Trophoblast cell (in vitro differentiated cells and primary cell): ENCODE data around the gene SERTM1.
A peak's percentile ranks its signal among the peaks of the same experiment; 100 is the strongest.

Source experiments
- DNase-seq, 2 donors: peaks; one replicate each; pipeline ENCODE4 v3.0.0-alpha.2; 2016
- H2AFZ ChIP-seq: 2 replicates; pipeline ENCODE4 v1.6.1; 2013; ENCODE audit warnings: low read length, moderate library complexity, mild to moderate bottlenecking; ENCODE audit not compliant: insufficient read depth, poor library complexity
- H2AK5ac ChIP-seq: 2 replicates; pipeline ENCODE4 v1.6.1; 2013; ENCODE audit warnings: mild to moderate bottlenecking, low read length
- H2BK120ac ChIP-seq: 2 replicates; pipeline ENCODE4 v1.6.1; 2013; ENCODE audit warnings: low read length, mild to moderate bottlenecking, moderate library complexity; ENCODE audit not compliant: insufficient read depth, poor library complexity
- H2BK12ac ChIP-seq: 2 replicates; pipeline ENCODE4 v1.6.1; 2013; ENCODE audit warnings: mild to moderate bottlenecking, low read length, moderate library complexity
- H2BK5ac ChIP-seq: 2 replicates; pipeline ENCODE4 v1.6.1; 2013; ENCODE audit warnings: low read length, low read depth, moderate library complexity, mild to moderate bottlenecking; ENCODE audit not compliant: poor library complexity
- H3K14ac ChIP-seq: 2 replicates; pipeline ENCODE4 v1.6.1; 2013; ENCODE audit warnings: mild to moderate bottlenecking, low read length
- H3K18ac ChIP-seq: 2 replicates; pipeline ENCODE4 v1.6.1; 2013; ENCODE audit warnings: mild to moderate bottlenecking, low read length
- H3K23ac ChIP-seq: 2 replicates; pipeline ENCODE4 v1.6.1; 2013; ENCODE audit warnings: low read length
- H3K27ac ChIP-seq: 2 replicates; pipeline ENCODE4 v1.5.1; 2013; ENCODE audit warnings: low read depth, mild to moderate bottlenecking, inconsistent platforms, low read length, moderate library complexity
- H3K27me3 ChIP-seq: 2 replicates; pipeline ENCODE4 v1.6.1; 2013; ENCODE audit warnings: inconsistent platforms, mild to moderate bottlenecking, low read length, moderate library complexity; ENCODE audit not compliant: insufficient read depth
- H3K36me3 ChIP-seq, 2 experiments: 1 replicate in 1 of 2; 2 replicates in 1 of 2; pipeline ENCODE4 v1.6.1; 2013; ENCODE audit warnings: low read length in 2 of 2, mild to moderate bottlenecking in 2 of 2, moderate library complexity in 1 of 2; ENCODE audit not compliant: insufficient read depth in 2 of 2, control insufficient read depth in 1 of 2
- H3K4ac ChIP-seq: 2 replicates; pipeline ENCODE4 v1.6.1; 2013; ENCODE audit warnings: low read depth, mild to moderate bottlenecking, low read length, moderate library complexity
- H3K4me1 ChIP-seq, 2 experiments: 1 replicate in 1 of 2; 2 replicates in 1 of 2; pipeline ENCODE4 v1.6.1; 2013; ENCODE audit warnings: low read length in 2 of 2, mild to moderate bottlenecking in 2 of 2, moderate library complexity in 1 of 2; ENCODE audit not compliant: insufficient read depth in 2 of 2, control insufficient read depth in 1 of 2
- H3K4me2 ChIP-seq: 2 replicates; pipeline ENCODE4 v1.6.1; 2013; ENCODE audit warnings: inconsistent platforms, mild to moderate bottlenecking, low read length, moderate library complexity
- H3K4me3 ChIP-seq: 2 replicates; pipeline ENCODE4 v1.5.1; 2013; ENCODE audit warnings: mild to moderate bottlenecking, low read depth, low read length, inconsistent platforms
- H3K79me1 ChIP-seq: one replicate; pipeline ENCODE4 v1.6.1; 2013; ENCODE audit warnings: low read length
- H3K79me2 ChIP-seq: 2 replicates; pipeline ENCODE4 v1.6.1; 2013; ENCODE audit warnings: low read length, mild to moderate bottlenecking; ENCODE audit not compliant: control insufficient read depth, insufficient read depth, poor library complexity
- H3K9ac ChIP-seq: 2 replicates; pipeline ENCODE4 v1.6.1; 2013; ENCODE audit warnings: mild to moderate bottlenecking, low read length
- H3K9me3 ChIP-seq: 2 replicates; pipeline ENCODE4 v1.6.1; 2013; ENCODE audit warnings: low read depth, mild to moderate bottlenecking, control low read depth, inconsistent platforms, low read length; ENCODE audit not compliant: insufficient read depth
- H4K12ac ChIP-seq: 2 replicates; pipeline ENCODE4 v1.6.1; 2013; ENCODE audit warnings: low read depth, mild to moderate bottlenecking, low read length, moderate library complexity
- H4K8ac ChIP-seq: 2 replicates; pipeline ENCODE4 v1.6.1; 2013; ENCODE audit warnings: low read depth, mild to moderate bottlenecking, low read length, moderate library complexity
- H4K91ac ChIP-seq: one replicate; pipeline ENCODE4 v1.6.1; 2013; ENCODE audit warnings: low read depth, mild to moderate bottlenecking, low read length, moderate library complexity
- WGBS: extraction: QIAGEN DNeasy Blood & Tissue Kit; methylation state at CpG from one replicate; pipeline ENCODE4 v1.1.7; 2013; ENCODE audit warnings: missing lambda C conversion rate; ENCODE audit not compliant: insufficient read length, insufficient coverage; ENCODE audit errors: extremely low coverage; 5-methylcytosine and 5-hydroxymethylcytosine counted together

Gene SERTM1

DNA sequence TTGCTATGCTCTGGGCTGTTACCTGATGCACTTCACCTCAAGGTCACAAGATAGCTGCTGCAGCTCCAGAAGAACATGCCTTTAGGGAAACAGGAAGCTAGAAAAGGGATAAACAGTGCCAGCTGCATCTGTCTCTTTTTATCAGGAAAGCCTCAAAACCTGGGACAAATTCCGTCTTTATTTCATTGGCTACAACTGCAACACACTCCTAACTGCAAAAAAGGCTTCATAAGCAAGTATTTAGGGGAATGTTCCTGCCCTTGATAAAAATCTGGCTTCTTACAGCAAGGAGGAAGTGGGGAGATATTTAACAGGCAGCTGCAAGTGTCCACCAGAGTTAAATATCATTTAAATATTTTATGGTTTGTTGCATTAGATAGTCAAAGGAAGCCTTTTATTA is 34.2 kb upstream of the SERTM1 start:
- no peak for DNase-seq
- no peak overlapping the region for H2AK5ac ChIP-seq
- no peak overlapping the region for H3K4me2 ChIP-seq
- peak overlapping the region; percentile 6 for H3K9ac ChIP-seq
- H2BK12ac ChIP-seq, result no peak overlapping the region
- H3K4me1 ChIP-seq, result peaks cover 0 to 2% of the 10 kb centered on the region in 2 experiments
- no peak overlapping the region for H3K14ac ChIP-seq
- no peaks in the 10 kb centered on the region for H3K36me3 ChIP-seq
- no peak overlapping the region for H3K27ac ChIP-seq
- no peaks in the 10 kb centered on the region for H3K79me2 ChIP-seq
- no peak overlapping the region for H3K23ac ChIP-seq
- H3K79me1 ChIP-seq, result no peaks in the 10 kb centered on the region
- H4K91ac ChIP-seq, result no peak overlapping the region
- no peak overlapping the region for H3K4ac ChIP-seq
- no peak overlapping the region for H3K4me3 ChIP-seq
- no peak overlapping the region for H2BK120ac ChIP-seq
- H2BK5ac ChIP-seq, result no peak overlapping the region
- H3K18ac ChIP-seq, result no peak overlapping the region
- no peak overlapping the region for H4K12ac ChIP-seq
- no peak overlapping the region for H2AFZ ChIP-seq
- H3K9me3 ChIP-seq, result peaks cover 5% of the 10 kb centered on the region
- no peaks in the 10 kb centered on the region for H3K27me3 ChIP-seq
- no CpG with 5 or more reads among the region's 1 CpG for WGBS
- H4K8ac ChIP-seq, result no peak overlapping the region

DNA sequence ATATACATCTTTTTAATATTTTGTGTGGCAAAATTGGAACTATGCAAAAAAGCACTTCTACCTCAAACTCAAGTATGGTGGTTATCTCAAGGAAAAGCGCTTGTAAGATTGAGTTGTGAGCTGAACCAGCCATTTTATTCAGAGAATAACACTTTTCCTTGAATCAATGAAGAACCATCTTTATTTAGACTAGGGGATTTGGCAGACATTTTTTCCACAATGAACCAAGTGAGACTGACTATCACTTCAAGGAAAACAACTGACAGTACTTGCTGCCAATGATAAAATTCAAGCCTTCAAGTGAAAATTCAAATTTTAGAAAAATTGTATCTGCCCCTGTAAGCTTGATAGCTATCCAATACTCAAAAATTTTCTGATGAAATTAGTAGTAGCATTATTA is 23.2 kb upstream of the SERTM1 start:
- no peak overlapping the region for H2AFZ ChIP-seq
- no peak overlapping the region for H4K8ac ChIP-seq
- H2AK5ac ChIP-seq, result no peak overlapping the region
- H2BK12ac ChIP-seq, result no peak overlapping the region
- H3K4me2 ChIP-seq, result no peak overlapping the region
- H3K4me3 ChIP-seq, result no peak overlapping the region
- no peak for DNase-seq
- no peaks in the 10 kb centered on the region for H3K27me3 ChIP-seq
- H3K4me1 ChIP-seq, result no peaks in the 10 kb centered on the region
- H3K36me3 ChIP-seq, result no peaks in the 10 kb centered on the region
- no peak overlapping the region for H3K18ac ChIP-seq
- H3K4ac ChIP-seq, result no peak overlapping the region
- no peak overlapping the region for H3K27ac ChIP-seq
- H3K79me2 ChIP-seq, result no peaks in the 10 kb centered on the region
- H3K14ac ChIP-seq, result no peak overlapping the region
- no peaks in the 10 kb centered on the region for H3K79me1 ChIP-seq
- no peak overlapping the region for H3K23ac ChIP-seq
- no peak overlapping the region for H4K12ac ChIP-seq
- WGBS, result no CpG with 5 or more reads among the region's 1 CpG
- H4K91ac ChIP-seq, result no peak overlapping the region
- H3K9me3 ChIP-seq, result no peaks in the 10 kb centered on the region
- H2BK5ac ChIP-seq, result no peak overlapping the region
- no peak overlapping the region for H3K9ac ChIP-seq
- no peak overlapping the region for H2BK120ac ChIP-seq

DNA sequence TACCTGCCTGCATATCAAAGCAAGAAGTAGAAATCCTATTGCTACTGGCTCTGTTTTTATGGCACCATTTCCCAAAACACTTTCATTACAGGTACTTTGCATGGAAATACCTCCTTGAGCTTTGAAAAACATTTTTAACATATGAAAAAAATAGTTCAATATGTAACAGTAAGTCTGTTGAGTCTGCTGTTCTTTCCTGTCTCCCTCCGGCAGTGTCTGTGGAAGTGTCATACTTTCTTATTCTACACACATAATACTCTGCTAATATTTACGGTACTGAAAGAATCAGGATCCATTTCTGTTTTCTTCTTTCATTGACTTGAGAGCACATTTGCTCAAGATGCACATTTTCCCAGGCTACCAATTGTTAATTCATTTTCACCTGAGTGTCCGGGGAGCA is 8.2 kb upstream of the SERTM1 start:
- Histone ChIP-seq H3K18ac (no peak overlapping the region), H3K9me3 (no peaks in the 10 kb centered on the region), H3K4me2 (no peak overlapping the region), H3K27me3 (no peaks in the 10 kb centered on the region), H3K79me2 (peaks cover 1% of the 10 kb centered on the region), H2AFZ (no peak overlapping the region), H2AK5ac (no peak overlapping the region), H3K14ac (no peak overlapping the region), H3K4ac (no peak overlapping the region), H2BK12ac (no peak overlapping the region), H3K79me1 (no peaks in the 10 kb centered on the region), H2BK120ac (no peak overlapping the region), H2BK5ac (no peak overlapping the region), H3K27ac (no peak overlapping the region), H3K23ac (no peak overlapping the region), H4K12ac (no peak overlapping the region), H3K4me1 (no peaks in the 10 kb centered on the region), H3K4me3 (no peak overlapping the region), H3K36me3 (no peaks in the 10 kb centered on the region), H4K91ac (no peak overlapping the region), H4K8ac (no peak overlapping the region), H3K9ac (no peak overlapping the region)
- no CpG with 5 or more reads among the region's 3 CpGs for WGBS
- DNase-seq, result no peak

DNA sequence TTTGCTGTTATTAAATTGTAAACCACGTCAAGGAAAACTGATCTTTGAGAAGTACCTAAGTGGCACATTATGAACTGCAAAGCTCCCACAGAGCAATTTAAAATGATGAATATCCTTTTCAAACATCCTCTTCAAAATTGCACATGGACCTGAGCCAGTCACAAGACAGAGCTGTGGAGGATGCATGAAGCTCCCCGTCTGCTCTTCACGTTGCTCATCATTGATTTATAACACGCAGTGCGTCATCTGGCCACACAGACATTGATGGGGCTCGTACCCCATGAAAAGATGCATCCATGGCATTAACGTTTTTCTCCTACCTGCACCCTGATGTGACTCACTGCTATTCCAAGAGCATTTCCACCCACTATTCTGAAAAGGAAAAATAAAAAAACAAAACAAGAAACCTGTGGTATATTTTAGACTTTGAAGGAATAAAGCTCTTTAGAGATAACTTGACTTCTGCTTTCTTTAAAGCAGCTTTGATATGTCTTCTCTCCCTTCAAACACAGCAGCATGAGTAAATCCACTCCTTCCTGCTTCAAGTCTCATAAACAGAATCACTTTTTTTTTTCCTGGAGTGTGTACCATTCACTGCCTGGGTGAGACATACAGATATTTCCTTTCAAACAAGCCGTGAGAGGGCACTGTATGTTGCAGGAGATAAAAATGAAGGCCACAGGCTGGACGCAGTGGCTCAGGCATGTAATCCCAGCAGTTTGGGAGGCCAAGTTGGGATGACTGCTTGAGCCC is 7.2 kb upstream of the SERTM1 start:
- no peak overlapping the region for H3K4me2 ChIP-seq
- H4K8ac ChIP-seq, result no peak overlapping the region
- H3K9ac ChIP-seq, result no peak overlapping the region
- H3K18ac ChIP-seq, result no peak overlapping the region
- DNase-seq, result no peak
- H3K14ac ChIP-seq, result no peak overlapping the region
- no peaks in the 10 kb centered on the region for H3K79me1 ChIP-seq
- H3K9me3 ChIP-seq, result no peaks in the 10 kb centered on the region
- H4K12ac ChIP-seq, result no peak overlapping the region
- no peak overlapping the region for H3K23ac ChIP-seq
- no peak overlapping the region for H3K27ac ChIP-seq
- no peak overlapping the region for H2AFZ ChIP-seq
- no peaks in the 10 kb centered on the region for H3K27me3 ChIP-seq
- no peak overlapping the region for H4K91ac ChIP-seq
- H2BK5ac ChIP-seq, result no peak overlapping the region
- H3K4me3 ChIP-seq, result no peak overlapping the region
- no peaks in the 10 kb centered on the region for H3K4me1 ChIP-seq
- WGBS, result no CpG with 5 or more reads among the region's 9 CpGs
- no peak overlapping the region for H2BK120ac ChIP-seq
- H3K4ac ChIP-seq, result no peak overlapping the region
- H2BK12ac ChIP-seq, result no peak overlapping the region
- no peaks in the 10 kb centered on the region for H3K36me3 ChIP-seq
- no peaks in the 10 kb centered on the region for H3K79me2 ChIP-seq
- no peak overlapping the region for H2AK5ac ChIP-seq
